Caco-2 (cell line): ENCODE results near the gene OR6M1. TPM values are rescaled to one million over a fixed set of nuclear protein-coding genes. Genes with fewer than 3 reads are reported as not detected.

ENCODE experiments used
- BruUV-seq: library from RNA; stranded (reverse); fragments of 400-500 nt; replicated peaks from 2 replicates; lab custom pipeline; 2021; lab: Mats Ljungman, UMichigan
- CTCF ChIA-PET: fragments of 300-600 bp; sonication (Branson Sonifier 250); formaldehyde crosslinking; loops from one replicate; lab custom pipeline; 2022; ENCODE audit warnings: antibody characterized with exemption; lab: Charles Lee
- POLR2A ChIA-PET: fragments of 300-600 bp; sonication (Branson Sonifier 250); formaldehyde crosslinking; loops from one replicate; lab custom pipeline; 2022; ENCODE audit warnings: antibody characterized with exemption; lab: Charles Lee
- DNase-seq, 2 experiments: peaks; one replicate each; pipeline versions ENCODE4 v3.0.0 to v3.0.0-alpha.2; 2020 to 2022
- H3K27me3 ChIP-seq: replicated peaks from 2 replicates; pipeline ENCODE4 v1.6.0; 2011; ENCODE audit warnings: low read length; ENCODE audit not compliant: control insufficient read depth, insufficient read depth
- H3K36me3 ChIP-seq: 2 replicates; pipeline ENCODE4 v1.5.1; 2011; ENCODE audit warnings: low read length; ENCODE audit not compliant: control insufficient read depth, insufficient read depth
- H3K4me1 ChIP-seq: fragments of 250-450 bp; sonication (Bioruptor Pico); 2 replicates; pipeline ENCODE4 v1.5.1; 2020; ENCODE audit warnings: mild to moderate bottlenecking
- H3K4me3 ChIP-seq: 2 replicates; pipeline ENCODE4 v1.5.1; 2011; ENCODE audit warnings: low read depth, mild to moderate bottlenecking, control low read depth, low read length
- H3K9me3 ChIP-seq: fragments of 250-450 bp; sonication (Bioruptor Pico); 2 replicates; pipeline ENCODE4 v1.5.1; 2020; ENCODE audit warnings: mild to moderate bottlenecking, moderate library complexity
- H3K27ac Mint-ChIP-seq: one replicate; pipeline ENCODE4 v1.8.0; 2022; ENCODE audit warnings: mixed read lengths; ENCODE audit not compliant: unreplicated experiment
- H3K27me3 Mint-ChIP-seq: one replicate; pipeline ENCODE4 v1.8.0; 2022; ENCODE audit warnings: mixed read lengths; ENCODE audit not compliant: insufficient read depth, unreplicated experiment
- H3K36me3 Mint-ChIP-seq: one replicate; pipeline ENCODE4 v1.8.0; 2022; ENCODE audit warnings: mild to moderate bottlenecking, mixed read lengths; ENCODE audit not compliant: insufficient read depth, unreplicated experiment
- H3K4me1 Mint-ChIP-seq: one replicate; pipeline ENCODE4 v1.8.0; 2022; ENCODE audit warnings: low read depth, mixed read lengths; ENCODE audit not compliant: unreplicated experiment
- H3K4me3 Mint-ChIP-seq: one replicate; pipeline ENCODE4 v1.8.0; 2022; ENCODE audit warnings: mild to moderate bottlenecking, moderate library complexity, mixed read lengths; ENCODE audit not compliant: unreplicated experiment
- H3K9me3 Mint-ChIP-seq: one replicate; pipeline ENCODE4 v1.8.0; 2022; ENCODE audit warnings: mixed read lengths; ENCODE audit not compliant: unreplicated experiment
- intact Hi-C: fragments of 100-400 bp; cut with micrococcal nuclease; formaldehyde crosslinking; loops from one replicate; pipeline ENCODE4 v1.10.0; 2022; ENCODE audit not compliant: unreplicated experiment
- total RNA-seq: library from RNA; stranded (reverse); gene quantifications from 2 replicates; pipeline ENCODE4 v1.2.3, GENCODE V29; 2022
- TF ChIP-seq, protein P1 (sequence below), 2 experiments: fragments of 200-600 bp in 1 of 2; IDR thresholded peaks; 1 replicate in 1 of 2; 2 replicates in 1 of 2; pipeline versions ENCODE4 v1.5.1 to v1.8.0; 2011 to 2022; ENCODE audit warnings: antibody characterized with exemption in 1 of 2, control low read depth in 1 of 2, inconsistent platforms in 1 of 2, low read depth in 1 of 2, low read length in 1 of 2, mild to moderate bottlenecking in 1 of 2, moderate library complexity in 1 of 2; ENCODE audit not compliant: insufficient read depth in 1 of 2, severe bottlenecking in 1 of 2, unreplicated experiment in 1 of 2

Gene OR6M1
- total RNA-seq, 1 experiment from 2014 or later = not detected

DNA sequence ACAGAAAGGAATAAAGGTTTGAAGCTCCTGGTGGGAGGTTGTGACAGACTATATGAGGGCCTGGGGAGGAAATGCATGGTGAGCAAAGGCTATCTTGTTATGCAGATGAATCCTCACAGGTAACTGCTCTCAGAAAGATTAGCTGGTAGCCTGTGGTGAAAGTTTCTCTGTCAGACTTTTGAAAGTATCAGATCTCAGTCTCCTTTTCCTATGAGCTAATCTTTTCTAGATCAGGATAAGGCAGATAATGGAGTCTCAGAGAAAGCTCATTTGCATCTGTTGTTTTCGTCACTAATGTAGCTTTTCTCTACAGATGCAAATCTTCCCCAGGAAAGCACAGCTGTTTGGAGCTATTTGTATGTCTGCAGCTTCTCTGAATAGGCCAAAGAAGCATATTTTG, 30.9 kb downstream of the OR6M1 start:
- H3K36me3 ChIP-seq = no peaks in the 10 kb centered on the region
- intact Hi-C loops = no loop called here
- H3K27me3 Mint-ChIP-seq = no peaks in the 10 kb centered on the region
- 0 out of 2 replicates have a peak, but pooled peaks cover 1% of the 10 kb centered on the region for H3K9me3 ChIP-seq
- no peak overlapping the region for H3K4me3 Mint-ChIP-seq
- TF ChIP-seq, protein P1, sequence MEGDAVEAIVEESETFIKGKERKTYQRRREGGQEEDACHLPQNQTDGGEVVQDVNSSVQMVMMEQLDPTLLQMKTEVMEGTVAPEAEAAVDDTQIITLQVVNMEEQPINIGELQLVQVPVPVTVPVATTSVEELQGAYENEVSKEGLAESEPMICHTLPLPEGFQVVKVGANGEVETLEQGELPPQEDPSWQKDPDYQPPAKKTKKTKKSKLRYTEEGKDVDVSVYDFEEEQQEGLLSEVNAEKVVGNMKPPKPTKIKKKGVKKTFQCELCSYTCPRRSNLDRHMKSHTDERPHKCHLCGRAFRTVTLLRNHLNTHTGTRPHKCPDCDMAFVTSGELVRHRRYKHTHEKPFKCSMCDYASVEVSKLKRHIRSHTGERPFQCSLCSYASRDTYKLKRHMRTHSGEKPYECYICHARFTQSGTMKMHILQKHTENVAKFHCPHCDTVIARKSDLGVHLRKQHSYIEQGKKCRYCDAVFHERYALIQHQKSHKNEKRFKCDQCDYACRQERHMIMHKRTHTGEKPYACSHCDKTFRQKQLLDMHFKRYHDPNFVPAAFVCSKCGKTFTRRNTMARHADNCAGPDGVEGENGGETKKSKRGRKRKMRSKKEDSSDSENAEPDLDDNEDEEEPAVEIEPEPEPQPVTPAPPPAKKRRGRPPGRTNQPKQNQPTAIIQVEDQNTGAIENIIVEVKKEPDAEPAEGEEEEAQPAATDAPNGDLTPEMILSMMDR (IDR thresholded peaks at IDR 0.05; ENCODE audit: insufficient read depth in 1 of 2, low read depth in 1 of 2, low read length in 1 of 2, severe bottlenecking in 1 of 2, unreplicated experiment in 1 of 2) = no peak
- H3K4me3 ChIP-seq = no peak overlapping the region
- ChIA-PET POLR2A (no interaction called here), CTCF (no interaction called here)
- no peaks in the 10 kb centered on the region for H3K27me3 ChIP-seq
- H3K4me1 Mint-ChIP-seq = no peaks in the 10 kb centered on the region
- no peaks in the 10 kb centered on the region for H3K4me1 ChIP-seq
- no peak for DNase-seq
- H3K27ac Mint-ChIP-seq = no peak overlapping the region
- BruUV-seq = no TSS peak
- no peaks in the 10 kb centered on the region for H3K36me3 Mint-ChIP-seq
- no peaks in the 10 kb centered on the region for H3K9me3 Mint-ChIP-seq

DNA sequence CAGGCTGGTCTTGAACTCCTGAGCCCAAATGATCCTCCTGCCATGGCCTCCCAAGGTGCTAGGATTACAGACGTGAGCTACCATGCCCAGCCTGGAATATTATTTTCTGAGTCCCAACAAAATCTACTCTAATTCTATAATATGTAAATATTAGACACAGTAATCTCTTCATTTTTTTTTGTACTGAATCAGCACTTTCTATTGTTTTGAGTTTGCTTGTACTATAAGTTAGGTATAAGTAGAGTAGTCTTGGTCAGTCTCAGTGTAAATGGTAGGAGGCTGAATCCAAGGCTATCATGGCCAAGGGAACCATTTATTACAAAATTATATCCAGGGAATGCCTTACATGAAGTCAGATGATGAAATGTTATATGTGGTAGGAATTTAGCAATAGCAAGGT, 32.2 kb downstream of the OR6M1 start:
- Mint-ChIP-seq H3K27ac (no peak overlapping the region), H3K36me3 (no peaks in the 10 kb centered on the region)

GRCh38 chr11:123773026-123773425, 33.1 kb downstream of the OR6M1 start:
- Mint-ChIP-seq H3K36me3 (no peaks in the 10 kb centered on the region), H3K9me3 (no peaks in the 10 kb centered on the region), H3K4me3 (no peak overlapping the region), H3K4me1 (no peaks in the 10 kb centered on the region), H3K27me3 (no peaks in the 10 kb centered on the region), H3K27ac (no peak overlapping the region)
- no peak overlapping the region for H3K4me3 ChIP-seq
- TF ChIP-seq, protein P1 (IDR thresholded peaks at IDR 0.05; ENCODE audit: insufficient read depth in 1 of 2, low read depth in 1 of 2, low read length in 1 of 2, severe bottlenecking in 1 of 2, unreplicated experiment in 1 of 2) = no peak
- ChIA-PET CTCF (no interaction called here), POLR2A (no interaction called here)
- intact Hi-C loops = no loop called here
- no peaks in the 10 kb centered on the region for H3K36me3 ChIP-seq
- no peak for DNase-seq
- no TSS peak for BruUV-seq
- H3K4me1 ChIP-seq = no peaks in the 10 kb centered on the region
- 0 out of 2 replicates have a peak, but pooled peaks cover 3% of the 10 kb centered on the region for H3K9me3 ChIP-seq
- no peaks in the 10 kb centered on the region for H3K27me3 ChIP-seq

More for the DNA sequence above, 32.2 kb downstream of the OR6M1 start:
- TF ChIP-seq, protein P1 (IDR thresholded peaks at IDR 0.05; ENCODE audit: insufficient read depth in 1 of 2, low read depth in 1 of 2, low read length in 1 of 2, severe bottlenecking in 1 of 2, unreplicated experiment in 1 of 2) = no peak
- Mint-ChIP-seq H3K4me3 (no peak overlapping the region), H3K4me1 (no peaks in the 10 kb centered on the region), H3K9me3 (no peaks in the 10 kb centered on the region), H3K27me3 (no peaks in the 10 kb centered on the region)
- no TSS peak for BruUV-seq
- DNase-seq = no peak
- Histone ChIP-seq H3K36me3 (no peaks in the 10 kb centered on the region), H3K27me3 (no peaks in the 10 kb centered on the region), H3K4me3 (no peak overlapping the region), H3K4me1 (no peaks in the 10 kb centered on the region), H3K9me3 (0 out of 2 replicates have a peak, but pooled peaks cover 3% of the 10 kb centered on the region)
- POLR2A ChIA-PET = no interaction called here
- intact Hi-C loops = no loop called here
- CTCF ChIA-PET = no interaction called here
